Effector memory CD4-positive, alpha-beta T cell (primary cell): ENCODE measurements around the gene UBXN1.

ENCODE experiments used
- DNase-seq, 3 donors: peaks; one replicate each; pipeline ENCODE4 v3.0.0-alpha.2; 2020
- H3K27ac ChIP-seq: 2 replicates; pipeline ENCODE4 v1.7.0; 2013; ENCODE audit warnings: mild to moderate bottlenecking, low read length, moderate library complexity; ENCODE audit not compliant: insufficient read depth, poor library complexity, severe bottlenecking
- H3K27me3 ChIP-seq: replicated peaks from 2 replicates; pipeline ENCODE4 v1.7.0; 2013; ENCODE audit warnings: mild to moderate bottlenecking, low read length; ENCODE audit not compliant: insufficient read depth, control insufficient read depth, poor library complexity, severe bottlenecking
- H3K36me3 ChIP-seq: 2 replicates; pipeline ENCODE4 v1.7.0; 2013; ENCODE audit warnings: mild to moderate bottlenecking, low read length, moderate library complexity; ENCODE audit not compliant: control insufficient read depth, insufficient read depth
- H3K4me1 ChIP-seq: 2 replicates; pipeline ENCODE4 v1.7.0; 2013; ENCODE audit warnings: low read length, mild to moderate bottlenecking; ENCODE audit not compliant: control insufficient read depth, insufficient read depth, poor library complexity, severe bottlenecking
- H3K4me3 ChIP-seq: 2 replicates; pipeline ENCODE4 v1.7.0; 2013; ENCODE audit warnings: low read length, low read depth, mild to moderate bottlenecking; ENCODE audit not compliant: insufficient read depth, poor library complexity, severe bottlenecking
- H3K9me3 ChIP-seq: 2 replicates; pipeline ENCODE4 v1.7.0; 2013; ENCODE audit warnings: mild to moderate bottlenecking, low read length, moderate library complexity; ENCODE audit not compliant: control insufficient read depth
- total RNA-seq, 3 donors: gene quantifications; one replicate each; lab custom pipeline; 2026; lab: John Stamatoyannopoulos, UW

The UBXN1 gene
- total RNA-seq: 106 to 123 (median 120) reads per million in 3 donors

GRCh38 chr11:62678770-62679696 is at the start of gene UBXN1:
Gene UBXN1, minus strand, starts transcription at chr11:62679073. Its CDS starts 150 bp downstream, at chr11:62678923.
- H3K4me1 ChIP-seq: peaks cover 10% of the 10 kb centered on the region
- no peaks in the 10 kb centered on the region for H3K27me3 ChIP-seq
- peak within 1 kb of the TSS; percentile 97 for H3K27ac ChIP-seq
- peaks cover 8% of the 10 kb centered on the region for H3K36me3 ChIP-seq
- H3K4me3 ChIP-seq: peak within 1 kb of the TSS; percentile 83
- DNase-seq: peak; percentile 76 to 82 (median 77)
- no peaks in the 10 kb centered on the region for H3K9me3 ChIP-seq

GRCh38 chr11:62728171-62728988 is 49.5 kb upstream of the UBXN1 start, which contains the start of gene TTC9C:
Gene TTC9C, plus strand, starts transcription at chr11:62728486. Its CDS starts 363 bp downstream, at chr11:62728849.
- peaks cover 27% of the 10 kb centered on the region for H3K4me1 ChIP-seq
- peak within 1 kb of the TSS; percentile 96 for H3K4me3 ChIP-seq
- peak within 1 kb of the TSS; percentile 97 for H3K27ac ChIP-seq
- peaks cover 13% of the 10 kb centered on the region for H3K36me3 ChIP-seq
- H3K27me3 ChIP-seq: no peaks in the 10 kb centered on the region
- no peaks in the 10 kb centered on the region for H3K9me3 ChIP-seq
- DNase-seq: peak; percentile 62 to 82 (median 74)

GRCh38 chr11:62727872-62728170 is 48.9 kb upstream of the UBXN1 start:
- H3K4me1 ChIP-seq: peaks cover 27% of the 10 kb centered on the region
- peak overlapping the region; percentile 97 for H3K27ac ChIP-seq
- H3K4me3 ChIP-seq: peak overlapping the region; percentile 96
- no peaks in the 10 kb centered on the region for H3K9me3 ChIP-seq
- DNase-seq: peak; percentile 77 to 83 (median 83)
- H3K36me3 ChIP-seq: peaks cover 15% of the 10 kb centered on the region
- H3K27me3 ChIP-seq: no peaks in the 10 kb centered on the region

GRCh38 chr11:62727165-62727871 is 48.4 kb upstream of the UBXN1 start, which contains the start of gene HNRNPUL2:
Gene HNRNPUL2, minus strand, starts transcription at chr11:62727457. Its CDS starts 301 bp downstream, at chr11:62727156.
- H3K27ac ChIP-seq: peak within 1 kb of the TSS; percentile 97
- no peaks in the 10 kb centered on the region for H3K27me3 ChIP-seq
- H3K36me3 ChIP-seq: peaks cover 20% of the 10 kb centered on the region
- peak; percentile 98 for DNase-seq
- H3K4me1 ChIP-seq: peaks cover 27% of the 10 kb centered on the region
- peak within 1 kb of the TSS; percentile 96 for H3K4me3 ChIP-seq
- H3K9me3 ChIP-seq: no peaks in the 10 kb centered on the region

GRCh38 chr11:62726915-62727164 is 48.0 kb upstream of the UBXN1 start:
- H3K27me3 ChIP-seq: no peaks in the 10 kb centered on the region
- peaks cover 27% of the 10 kb centered on the region for H3K4me1 ChIP-seq
- H3K4me3 ChIP-seq: peak overlapping the region; percentile 96
- H3K9me3 ChIP-seq: no peaks in the 10 kb centered on the region
- DNase-seq: no peak
- H3K27ac ChIP-seq: peak overlapping the region; percentile 97
- H3K36me3 ChIP-seq: peaks cover 25% of the 10 kb centered on the region

- DNase-seq: no peak
- H3K27me3 ChIP-seq: no peaks in the 10 kb centered on the region
- peaks cover 30% of the 10 kb centered on the region for H3K36me3 ChIP-seq
- no peaks in the 10 kb centered on the region for H3K9me3 ChIP-seq
- H3K4me1 ChIP-seq: peaks cover 27% of the 10 kb centered on the region
- H3K27ac ChIP-seq: peak overlapping the region; percentile 97
- peak overlapping the region; percentile 96 for H3K4me3 ChIP-seq
Measured at GRCh38 chr11:62726156-62726914, 47.5 kb upstream of the UBXN1 start.

GRCh38 chr11:62725646-62726045 is 46.8 kb upstream of the UBXN1 start:
- H3K27ac ChIP-seq: peak overlapping the region; percentile 97
- H3K4me1 ChIP-seq: peaks cover 27% of the 10 kb centered on the region
- no peaks in the 10 kb centered on the region for H3K9me3 ChIP-seq
- no peak for DNase-seq
- peak overlapping the region; percentile 96 for H3K4me3 ChIP-seq
- no peaks in the 10 kb centered on the region for H3K27me3 ChIP-seq
- peaks cover 32% of the 10 kb centered on the region for H3K36me3 ChIP-seq

GRCh38 chr11:62724171-62724570 is 45.3 kb upstream of the UBXN1 start:
- Histone ChIP-seq H3K36me3 (peaks cover 46% of the 10 kb centered on the region), H3K9me3 (no peaks in the 10 kb centered on the region), H3K4me3 (peak overlapping the region; percentile 96), H3K4me1 (peaks cover 20% of the 10 kb centered on the region), H3K27ac (peak overlapping the region; percentile 97), H3K27me3 (no peaks in the 10 kb centered on the region)
- DNase-seq: no peak

GRCh38 chr11:62721994-62722393 is 43.1 kb upstream of the UBXN1 start:
- Histone ChIP-seq H3K9me3 (no peaks in the 10 kb centered on the region), H3K4me1 (peaks cover 20% of the 10 kb centered on the region), H3K36me3 (peaks cover 66% of the 10 kb centered on the region), H3K4me3 (no peak overlapping the region), H3K27ac (no peak overlapping the region), H3K27me3 (no peaks in the 10 kb centered on the region)
- DNase-seq: no peak
